Measurements from ENCODE around the gene EHMT2. TPM values are rescaled to one million over a fixed set of nuclear protein-coding genes. Genes with fewer than 3 reads are reported as not detected.
"Not testable (repeated sequence)": the region's sequence is repeated elsewhere in the genome, so short reads cannot be mapped to it uniquely, and the experiment has no call there.

The EHMT2 gene
- total and polyA plus RNA-seq, 2 donors (not counting 3 experiments of a cell fraction or from before 2014, with no cell fraction given), result 53.3 to 54.3 TPM

GRCh38 chr6:31864818-31865204, 32.7 kb downstream of the EHMT2 start:
- Histone ChIP-seq H3K4me2 (ENCODE audit: insufficient read depth, low read length) (no peak overlapping the region), H3K9me3 (replicated peaks; ENCODE audit: control insufficient read depth, insufficient read depth, low read length) (no peaks in the 10 kb centered on the region), H4K20me1 (replicated peaks; ENCODE audit: control insufficient read depth, extremely low read depth, insufficient read depth, low read length) (no peaks in the 10 kb centered on the region), H3K36me3 (ENCODE audit: control insufficient read depth in 2 of 2, extremely low read depth in 1 of 2, insufficient read depth in 2 of 2, low read length in 2 of 2) (peaks cover 1 to 11% of the 10 kb centered on the region in 2 experiments), H3K27me3 (ENCODE audit: control insufficient read depth in 2 of 2, insufficient read depth in 2 of 2, low read length in 2 of 2) (no peaks in the 10 kb centered on the region), H3K79me2 (ENCODE audit: control insufficient read depth, insufficient read depth, low read length) (peaks cover 4% of the 10 kb centered on the region), H3K9ac (replicated peaks; ENCODE audit: extremely low read depth, insufficient read depth, low read length) (no peak overlapping the region), H3K4me1 (ENCODE audit: control insufficient read depth, extremely low read depth, insufficient read depth, low read length) (peaks cover 7% of the 10 kb centered on the region), H3K27ac (ENCODE audit: insufficient read depth, low read depth, low read length) (no peak overlapping the region), H3K9me1 (replicated peaks; ENCODE audit: control insufficient read depth, extremely low read depth, insufficient read depth, low read length) (no peaks in the 10 kb centered on the region), H3K4me3 (replicated peaks in 1 of 3; ENCODE audit: insufficient read depth in 1 of 3, low read depth in 1 of 3, low read length in 3 of 3) (no peak overlapping the region), H2AFZ (ENCODE audit: low read depth, low read length) (no peak overlapping the region)
- DNase-seq (ENCODE audit: low read depth, low spot score) (no peak), FAIRE-seq (no peak)
- TF ChIP-seq CTCF (IDR thresholded peaks at IDR 0.05; ENCODE audit: extremely low read depth in 1 of 2, insufficient read depth in 1 of 2, low read depth in 1 of 2, low read length in 2 of 2), result no peak
- ChIA-PET CTCF (interaction anchor here (2.1 to 3.2 kb wide), 2 partner anchors 25 to 88 kb away, joined by 7 to 11 read pairs; no protein-coding TSS in a partner anchor), POLR2A (no interaction called here)
- dilution Hi-C loops (cut with MboI; ENCODE audit: extremely low pct_ligation_motif_present, low sequenced_read_pairs), result no loop called here
- BruUV-seq (replicated peaks), result no TSS peak
- intact Hi-C loops (cut with micrococcal nuclease), result no loop called here

- CTCF ChIA-PET, result interaction anchor here (0.9 to 3.2 kb wide), 11 partner anchors 11 to 186 kb away, joined by 3 to 11 read pairs (median 4); partner anchors contain the start of genes HSPA1B and VARS1
- intact Hi-C loops (cut with micrococcal nuclease); H3K27ac ChIP-seq (ENCODE audit: insufficient read depth, low read depth, low read length): not testable (repeated sequence)
Observed at GRCh38 chr6:31864123-31864562, 33.4 kb downstream of the EHMT2 start.

More at GRCh38 chr6:31864123-31864562, 33.4 kb downstream of the EHMT2 start:
- Histone ChIP-seq H3K9ac (replicated peaks; ENCODE audit: extremely low read depth, insufficient read depth, low read length) (peak overlapping the region; percentile 49), H3K4me2 (ENCODE audit: insufficient read depth, low read length) (peak overlapping the region; percentile 82), H3K4me3 (replicated peaks in 1 of 3; ENCODE audit: insufficient read depth in 1 of 3, low read depth in 1 of 3, low read length in 3 of 3) (peak overlapping the region in 2 of 3 experiments; percentile 57 to 83), H2AFZ (ENCODE audit: low read depth, low read length) (peak overlapping the region; percentile 89), H3K36me3 (ENCODE audit: control insufficient read depth in 2 of 2, extremely low read depth in 1 of 2, insufficient read depth in 2 of 2, low read length in 2 of 2) (peaks cover 3 to 17% of the 10 kb centered on the region in 2 experiments)
- H4K20me1 ChIP-seq (replicated peaks; ENCODE audit: control insufficient read depth, extremely low read depth, insufficient read depth, low read length); H3K4me1 ChIP-seq (ENCODE audit: control insufficient read depth, extremely low read depth, insufficient read depth, low read length); FAIRE-seq; H3K27me3 ChIP-seq (ENCODE audit: control insufficient read depth in 2 of 2, insufficient read depth in 2 of 2, low read length in 2 of 2); H3K79me2 ChIP-seq (ENCODE audit: control insufficient read depth, insufficient read depth, low read length); DNase-seq (ENCODE audit: low read depth, low spot score); H3K9me3 ChIP-seq (replicated peaks; ENCODE audit: control insufficient read depth, insufficient read depth, low read length); dilution Hi-C loops (cut with MboI; ENCODE audit: extremely low pct_ligation_motif_present, low sequenced_read_pairs); H3K9me1 ChIP-seq (replicated peaks; ENCODE audit: control insufficient read depth, extremely low read depth, insufficient read depth, low read length); BruUV-seq (replicated peaks): not testable (repeated sequence)
- POLR2A ChIA-PET, result interaction anchor here (0.5 to 1.6 kb wide), 2 partner anchors 25 to 258 kb away, joined by 3 read pairs; no protein-coding TSS in a partner anchor
